DOHH2 (cell line): ENCODE data around the gene SLC6A11.

Source experiments
- CTCF ChIP-seq: fragments of 200-600 bp; sonication (generic); IDR thresholded peaks from one replicate; pipeline ENCODE4 v1.5.1; 2014; ENCODE audit warnings: antibody characterized with exemption, mild to moderate bottlenecking, low read depth, low read length; ENCODE audit not compliant: poor library complexity, severe bottlenecking
- EZH2phosphoT487 ChIP-seq: fragments of 200-600 bp; sonication (generic); IDR thresholded peaks from 2 replicates; pipeline ENCODE4 v1.6.1; 2017; ENCODE audit warnings: borderline replicate concordance, mild to moderate bottlenecking, antibody characterized with exemption, low read length, moderate library complexity, mixed read lengths

GRCh38 chr3:10806006-10806405 lies 10.0 kb upstream of the SLC6A11 start:
- no peak for TF ChIP-seq CTCF
- TF ChIP-seq EZH2phosphoT487, result no peak
